Breast epithelium (tissue), 3 donors: ENCODE results near the gene SUGP1.

Source experiments
- POLR2A ChIP-seq: fragments of 450-650 bp; IDR thresholded peaks from one replicate; pipeline ENCODE4 v1.6.1; 2016; ENCODE audit warnings: antibody characterized with exemption, mild to moderate bottlenecking, moderate library complexity
- TF ChIP-seq, protein P1 (sequence below), 3 donors: fragments of 450-650 bp; IDR thresholded peaks; one replicate each; pipeline ENCODE4 v1.5.1; 2016 to 2017; ENCODE audit warnings: antibody characterized with exemption in 3 of 3, mild to moderate bottlenecking in 3 of 3, moderate library complexity in 3 of 3

DNA sequence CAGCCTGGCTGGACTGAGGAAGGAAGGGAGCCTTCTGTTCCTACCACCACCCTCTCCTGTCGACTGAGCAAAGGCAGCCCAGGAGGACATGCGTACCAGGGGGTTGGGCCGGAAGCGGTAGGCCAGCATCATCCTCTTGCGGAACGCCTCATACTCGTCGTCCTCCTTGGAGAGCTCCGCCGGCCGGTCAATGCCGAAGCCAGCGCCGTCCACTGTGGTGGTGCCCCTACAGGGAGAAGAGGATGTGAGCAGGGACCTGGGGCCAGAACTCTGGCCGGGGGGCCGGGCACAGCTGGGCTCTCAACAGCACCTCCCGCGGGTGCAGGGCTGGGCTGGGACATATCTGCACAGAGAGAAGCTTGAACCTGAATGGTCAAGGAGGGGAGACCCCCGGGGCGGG lies 43.5 kb downstream of the SUGP1 start:
- TF ChIP-seq POLR2A = no peak
- TF ChIP-seq, protein P1, sequence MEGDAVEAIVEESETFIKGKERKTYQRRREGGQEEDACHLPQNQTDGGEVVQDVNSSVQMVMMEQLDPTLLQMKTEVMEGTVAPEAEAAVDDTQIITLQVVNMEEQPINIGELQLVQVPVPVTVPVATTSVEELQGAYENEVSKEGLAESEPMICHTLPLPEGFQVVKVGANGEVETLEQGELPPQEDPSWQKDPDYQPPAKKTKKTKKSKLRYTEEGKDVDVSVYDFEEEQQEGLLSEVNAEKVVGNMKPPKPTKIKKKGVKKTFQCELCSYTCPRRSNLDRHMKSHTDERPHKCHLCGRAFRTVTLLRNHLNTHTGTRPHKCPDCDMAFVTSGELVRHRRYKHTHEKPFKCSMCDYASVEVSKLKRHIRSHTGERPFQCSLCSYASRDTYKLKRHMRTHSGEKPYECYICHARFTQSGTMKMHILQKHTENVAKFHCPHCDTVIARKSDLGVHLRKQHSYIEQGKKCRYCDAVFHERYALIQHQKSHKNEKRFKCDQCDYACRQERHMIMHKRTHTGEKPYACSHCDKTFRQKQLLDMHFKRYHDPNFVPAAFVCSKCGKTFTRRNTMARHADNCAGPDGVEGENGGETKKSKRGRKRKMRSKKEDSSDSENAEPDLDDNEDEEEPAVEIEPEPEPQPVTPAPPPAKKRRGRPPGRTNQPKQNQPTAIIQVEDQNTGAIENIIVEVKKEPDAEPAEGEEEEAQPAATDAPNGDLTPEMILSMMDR (IDR thresholded peaks at IDR 0.05) = no peak
